Occipital lobe (tissue), 2 donors: Measurements from ENCODE around the gene NCCRP1. TPM values are rescaled to one million over a fixed set of nuclear protein-coding genes. Genes with fewer than 3 reads are reported as not detected.
"Not testable (repeated sequence)": the region's sequence is repeated elsewhere in the genome, so short reads cannot be mapped to it uniquely, and the experiment has no call there.

ENCODE experiments used
- DNase-seq: peaks from one replicate; lab custom pipeline; 2025; lab: John Stamatoyannopoulos, UW
- total RNA-seq: library from RNA; depleted of rRNA; stranded (reverse); fragments of >200 nt; gene quantifications from one replicate; pipeline ENCODE4 v1.2.3, GENCODE V29; 2014

Gene NCCRP1
- total RNA-seq, 1 donor from 2014 or later, result not detected

DNA sequence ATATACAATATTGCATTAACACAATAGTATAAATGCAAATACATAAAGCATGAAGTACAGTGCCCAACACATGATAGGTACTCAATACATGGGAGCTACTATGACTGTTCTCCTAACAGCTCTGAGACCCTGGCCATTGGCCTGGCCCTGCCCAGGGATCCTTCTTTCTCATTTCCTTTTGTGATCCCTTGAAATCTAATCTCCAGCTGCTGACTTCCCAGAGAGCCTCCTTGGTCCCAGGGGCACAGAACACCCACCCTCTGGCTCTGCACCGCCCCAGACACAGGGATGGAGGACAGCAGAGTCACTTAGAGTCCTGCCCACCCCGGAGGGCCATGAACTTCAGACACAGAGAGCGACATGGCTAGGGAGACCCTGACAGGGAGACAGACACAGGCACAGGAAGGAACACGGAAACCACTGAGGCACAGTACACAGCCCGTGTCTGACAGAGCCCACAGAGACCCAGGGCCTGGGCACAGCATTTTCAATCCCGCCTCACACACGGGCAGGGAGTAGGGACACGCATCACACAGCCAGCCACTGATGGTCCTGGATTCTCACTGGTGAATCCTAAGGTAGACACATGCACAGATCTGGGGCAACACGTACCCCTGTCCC, 11.5 kb downstream of the NCCRP1 start:
- no peak for DNase-seq

GRCh38 chr19:39209196-39209595, 12.4 kb downstream of the NCCRP1 start:
- DNase-seq, result no peak

DNA sequence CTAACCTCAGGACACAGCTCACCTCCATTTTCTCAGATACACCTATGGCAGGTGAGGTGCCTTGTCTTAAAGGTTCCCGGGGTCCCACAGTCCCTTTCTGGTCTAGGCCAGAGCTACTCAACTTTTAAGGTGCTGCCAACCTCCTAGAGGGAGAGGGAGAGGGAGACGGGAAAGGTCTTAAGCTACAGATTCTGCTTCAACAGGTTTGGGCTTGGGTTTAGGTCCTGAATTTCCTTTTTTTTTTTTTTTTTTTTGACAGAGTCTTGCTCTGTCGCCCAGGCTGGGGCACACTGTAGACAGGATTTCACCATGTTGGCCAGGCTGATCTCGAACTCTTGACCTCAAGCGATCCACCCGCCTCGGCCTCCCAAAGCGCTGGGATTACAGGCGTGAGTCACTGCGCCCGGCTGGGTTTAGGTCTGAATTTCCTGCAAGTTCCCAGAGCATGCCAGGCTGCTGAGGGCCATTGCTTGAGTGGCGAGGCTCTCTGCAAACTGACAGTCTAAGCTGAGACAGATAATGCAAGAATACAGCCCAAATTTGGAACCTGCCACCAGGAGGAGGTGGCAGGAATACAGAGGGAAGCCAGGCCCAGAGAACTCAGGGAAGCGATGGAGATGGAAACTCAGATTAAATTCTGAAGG, 15.1 kb downstream of the NCCRP1 start:
- DNase-seq, result no peak

- DNase-seq, result no peak
Observed at GRCh38 chr19:39212375-39212742, 15.6 kb downstream of the NCCRP1 start.

- DNase-seq, result not testable (repeated sequence)
Observed at GRCh38 chr19:39215323-39215722, 18.6 kb downstream of the NCCRP1 start.

DNA sequence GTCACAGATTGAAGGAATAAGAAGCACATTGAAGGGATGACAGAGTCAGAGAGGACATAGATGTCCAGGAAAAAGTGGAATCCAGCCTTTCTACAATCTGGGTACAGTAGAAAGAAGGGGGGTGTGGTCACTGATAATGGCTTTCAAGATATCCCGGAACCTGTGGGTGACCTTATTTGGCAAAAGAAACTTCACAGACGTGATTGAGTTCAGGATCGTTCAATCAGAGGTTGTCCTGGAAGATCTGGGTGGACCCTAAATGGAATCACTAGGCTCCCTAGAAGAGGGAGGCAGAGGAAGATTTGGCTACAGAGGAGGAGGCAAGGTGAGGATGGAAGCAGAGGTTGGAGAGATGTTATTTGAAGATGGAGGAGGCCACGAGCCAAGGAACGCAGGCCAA, 20.3 kb downstream of the NCCRP1 start:
- no peak for DNase-seq

- DNase-seq, result no peak
Observed at GRCh38 chr19:39218230-39219007, 21.7 kb downstream of the NCCRP1 start.

- not testable (repeated sequence) for DNase-seq
Observed at GRCh38 chr19:39219108-39219507, 22.3 kb downstream of the NCCRP1 start.

GRCh38 chr19:39223703-39224279, 27.0 kb downstream of the NCCRP1 start:
- no peak for DNase-seq

GRCh38 chr19:39224910-39225309, 28.1 kb downstream of the NCCRP1 start:
- DNase-seq, result no peak

DNA sequence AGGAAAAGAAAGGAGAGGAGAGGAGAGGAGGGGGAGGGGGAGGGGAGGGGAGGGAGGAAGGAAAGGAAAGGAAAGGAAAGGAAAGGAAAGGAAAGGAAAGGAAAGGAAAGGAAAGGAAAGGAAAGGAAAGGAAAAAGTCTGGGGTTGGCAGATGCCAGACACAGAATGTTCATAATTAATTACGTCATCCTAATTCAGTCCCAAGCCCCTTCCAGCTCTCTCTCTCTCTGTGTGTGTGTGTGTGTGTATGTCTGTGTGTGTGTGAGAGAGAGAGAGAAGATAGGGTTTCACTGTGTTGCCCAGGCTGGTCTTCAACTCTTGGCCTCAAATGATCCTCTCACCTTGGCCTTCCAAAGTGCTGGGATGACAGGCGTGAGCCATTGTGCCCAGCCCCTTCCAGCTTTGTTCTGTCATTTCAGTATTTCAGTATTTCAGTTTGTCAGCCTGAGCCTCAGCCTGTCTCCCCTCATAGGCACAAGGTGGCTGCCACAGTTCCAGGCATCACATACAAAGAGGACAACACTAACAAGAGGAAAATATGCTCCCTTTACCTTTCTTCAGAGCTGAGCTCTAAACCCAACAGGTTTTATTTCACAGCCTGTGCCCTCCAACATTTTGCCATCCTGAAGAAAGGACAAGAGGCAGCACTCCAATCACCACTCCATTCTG, 33.5 kb downstream of the NCCRP1 start:
- no peak for DNase-seq

- DNase-seq, result no peak
Observed at GRCh38 chr19:39232708-39233107, 35.9 kb downstream of the NCCRP1 start.

DNA sequence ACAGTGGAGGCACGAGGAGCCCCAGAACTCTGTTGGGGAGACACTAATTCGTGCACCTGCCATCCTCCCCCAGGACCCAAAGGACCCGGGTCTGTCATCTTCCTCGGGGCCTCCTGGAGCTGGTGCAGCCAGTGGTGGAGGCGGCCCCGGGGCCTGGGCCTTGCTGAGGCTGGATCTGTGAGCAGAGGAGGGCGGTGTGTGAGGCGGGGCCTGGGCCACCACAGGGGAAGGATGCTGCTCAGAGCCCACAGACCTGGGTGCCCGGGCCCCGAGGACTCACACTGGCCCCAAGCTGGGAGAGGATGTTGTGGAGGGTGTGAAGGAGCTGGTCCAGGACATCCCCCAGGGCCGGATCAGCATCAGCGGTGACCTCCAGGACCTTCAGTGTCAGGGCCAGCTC, 39.8 kb downstream of the NCCRP1 start:
- no peak for DNase-seq

- no peak for DNase-seq
Observed at GRCh38 chr19:39237200-39238184, 40.7 kb downstream of the NCCRP1 start.

GRCh38 chr19:39238209-39238608, 41.4 kb downstream of the NCCRP1 start:
- DNase-seq, result no peak

- no peak for DNase-seq
Observed at GRCh38 chr19:39238944-39239343, 42.2 kb downstream of the NCCRP1 start.

DNA sequence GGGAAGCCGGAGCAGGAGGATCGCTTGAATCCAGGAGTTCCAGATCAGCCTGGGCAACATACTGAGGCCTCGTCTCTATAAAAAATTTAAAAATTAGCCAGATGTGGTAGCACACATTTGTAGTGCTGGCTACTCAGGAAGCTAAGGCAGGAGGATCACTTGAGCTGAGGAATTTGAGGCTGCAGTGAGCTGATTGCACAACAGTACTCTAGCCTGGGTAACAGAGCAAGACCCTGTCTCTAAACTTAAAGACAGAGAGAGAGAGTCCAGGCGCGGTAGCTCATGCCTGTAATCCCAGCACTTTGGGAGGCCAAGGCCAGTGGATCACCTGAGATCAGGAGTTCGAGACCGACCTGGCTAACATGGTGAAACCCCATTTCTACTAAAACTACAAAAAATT, 43.7 kb downstream of the NCCRP1 start:
- DNase-seq, result no peak

DNA sequence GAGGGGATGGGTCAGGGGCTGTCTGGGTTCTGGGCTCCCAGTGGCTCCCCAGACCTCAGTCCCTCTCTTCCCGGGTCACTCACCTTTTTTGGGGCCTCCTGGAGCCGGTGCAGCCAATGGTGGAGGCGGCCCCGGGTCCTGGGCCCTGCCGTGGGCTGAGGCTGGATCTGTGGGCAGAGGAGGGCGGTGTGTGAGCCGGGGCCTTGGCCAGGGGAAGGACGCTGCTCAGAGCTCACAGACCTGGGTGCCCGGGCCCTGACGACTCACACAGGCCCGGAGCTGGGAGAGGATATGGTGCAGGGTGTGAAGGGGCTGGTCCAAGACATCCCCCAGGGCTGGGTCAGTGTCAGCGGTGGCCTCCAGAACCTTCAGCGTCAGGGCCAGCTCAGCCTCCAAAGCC, 47.0 kb downstream of the NCCRP1 start:
- not testable (repeated sequence) for DNase-seq

DNA sequence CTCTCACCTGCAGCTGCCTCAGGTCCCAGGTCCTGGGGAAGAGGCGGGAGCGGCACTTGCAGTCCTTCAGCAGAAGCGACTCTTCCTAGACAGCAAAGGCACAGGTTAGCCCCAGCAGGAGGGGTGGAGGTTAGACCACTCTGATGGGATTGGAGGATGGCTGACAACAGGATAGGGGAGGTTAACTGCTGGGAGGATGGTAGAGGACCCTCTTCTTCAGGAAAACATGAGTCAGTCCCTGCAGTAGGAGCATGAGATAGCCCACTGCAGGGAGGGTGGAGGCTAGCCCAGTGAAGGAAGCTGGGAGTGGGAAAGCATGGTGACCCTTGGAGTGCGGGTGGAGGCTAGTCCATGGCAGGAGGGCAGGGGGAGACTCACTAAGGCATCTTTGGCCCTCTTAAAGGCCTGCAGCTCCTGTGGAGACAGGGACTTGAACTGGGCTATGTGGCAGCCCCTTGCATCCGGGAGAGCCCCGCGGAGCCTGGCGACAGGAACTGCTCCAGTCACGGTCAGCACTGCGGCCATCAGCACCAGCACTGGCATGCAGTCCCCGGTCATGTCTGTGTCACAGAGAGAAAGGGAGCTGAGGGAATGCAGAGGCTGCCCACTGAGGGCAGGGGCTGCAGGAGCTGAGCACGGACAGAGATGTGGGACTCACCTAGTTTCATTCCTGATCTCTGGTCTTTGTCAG, 47.8 kb downstream of the NCCRP1 start, which contains the start of gene IFNL3:
IFNL3 (minus strand) TSS at position 597 of the 691 bp plus-strand sequence; CDS start at position 558, 39 bp downstream.
- not testable (repeated sequence) for DNase-seq

GRCh38 chr19:39245166-39245565, 48.4 kb downstream of the NCCRP1 start:
- not testable (repeated sequence) for DNase-seq
